Right lobe of liver (tissue), 4 donors: ENCODE measurements around the gene BLID.

ENCODE experiments used
- POLR2A ChIP-seq: fragments of 450-650 bp; IDR thresholded peaks from one replicate; pipeline ENCODE4 v1.6.1; 2017; ENCODE audit warnings: antibody characterized with exemption, mild to moderate bottlenecking
- TF ChIP-seq, protein P1 (sequence below), 4 donors: fragments of 200-600 bp in 3 of 4; fragments of 450-650 bp in 1 of 4; IDR thresholded peaks; one replicate each; pipeline versions ENCODE4 v1.5.1 to v1.8.0; 2016 to 2022; ENCODE audit warnings: antibody characterized with exemption in 4 of 4, mild to moderate bottlenecking in 2 of 4
- donor health status: DM: no; HTN: no; CAD: no.
- donor health status: DM: no; HTN: no; CAD: no.
- donor health status: DM: no; HTN: yes; CAD: no.

- TF ChIP-seq, protein P1, sequence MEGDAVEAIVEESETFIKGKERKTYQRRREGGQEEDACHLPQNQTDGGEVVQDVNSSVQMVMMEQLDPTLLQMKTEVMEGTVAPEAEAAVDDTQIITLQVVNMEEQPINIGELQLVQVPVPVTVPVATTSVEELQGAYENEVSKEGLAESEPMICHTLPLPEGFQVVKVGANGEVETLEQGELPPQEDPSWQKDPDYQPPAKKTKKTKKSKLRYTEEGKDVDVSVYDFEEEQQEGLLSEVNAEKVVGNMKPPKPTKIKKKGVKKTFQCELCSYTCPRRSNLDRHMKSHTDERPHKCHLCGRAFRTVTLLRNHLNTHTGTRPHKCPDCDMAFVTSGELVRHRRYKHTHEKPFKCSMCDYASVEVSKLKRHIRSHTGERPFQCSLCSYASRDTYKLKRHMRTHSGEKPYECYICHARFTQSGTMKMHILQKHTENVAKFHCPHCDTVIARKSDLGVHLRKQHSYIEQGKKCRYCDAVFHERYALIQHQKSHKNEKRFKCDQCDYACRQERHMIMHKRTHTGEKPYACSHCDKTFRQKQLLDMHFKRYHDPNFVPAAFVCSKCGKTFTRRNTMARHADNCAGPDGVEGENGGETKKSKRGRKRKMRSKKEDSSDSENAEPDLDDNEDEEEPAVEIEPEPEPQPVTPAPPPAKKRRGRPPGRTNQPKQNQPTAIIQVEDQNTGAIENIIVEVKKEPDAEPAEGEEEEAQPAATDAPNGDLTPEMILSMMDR (IDR thresholded peaks at IDR 0.05), result no peak
- TF ChIP-seq POLR2A, result no peak
Measured at GRCh38 chr11:122103726-122104125, 12.3 kb downstream of the BLID start.
